GM18519 (cell line): Measurements from ENCODE around the gene TRNAU1AP.

Experiments used
- ATAC-seq: cut with Tn5 transposase; IDR thresholded peaks from one replicate; pipeline ENCODE4 v1.9.1; 2021; ENCODE audit warnings: mild to moderate bottlenecking, moderate library complexity; ENCODE audit not compliant: unreplicated experiment, low FRiP score

TRNAU1AP gene

DNA sequence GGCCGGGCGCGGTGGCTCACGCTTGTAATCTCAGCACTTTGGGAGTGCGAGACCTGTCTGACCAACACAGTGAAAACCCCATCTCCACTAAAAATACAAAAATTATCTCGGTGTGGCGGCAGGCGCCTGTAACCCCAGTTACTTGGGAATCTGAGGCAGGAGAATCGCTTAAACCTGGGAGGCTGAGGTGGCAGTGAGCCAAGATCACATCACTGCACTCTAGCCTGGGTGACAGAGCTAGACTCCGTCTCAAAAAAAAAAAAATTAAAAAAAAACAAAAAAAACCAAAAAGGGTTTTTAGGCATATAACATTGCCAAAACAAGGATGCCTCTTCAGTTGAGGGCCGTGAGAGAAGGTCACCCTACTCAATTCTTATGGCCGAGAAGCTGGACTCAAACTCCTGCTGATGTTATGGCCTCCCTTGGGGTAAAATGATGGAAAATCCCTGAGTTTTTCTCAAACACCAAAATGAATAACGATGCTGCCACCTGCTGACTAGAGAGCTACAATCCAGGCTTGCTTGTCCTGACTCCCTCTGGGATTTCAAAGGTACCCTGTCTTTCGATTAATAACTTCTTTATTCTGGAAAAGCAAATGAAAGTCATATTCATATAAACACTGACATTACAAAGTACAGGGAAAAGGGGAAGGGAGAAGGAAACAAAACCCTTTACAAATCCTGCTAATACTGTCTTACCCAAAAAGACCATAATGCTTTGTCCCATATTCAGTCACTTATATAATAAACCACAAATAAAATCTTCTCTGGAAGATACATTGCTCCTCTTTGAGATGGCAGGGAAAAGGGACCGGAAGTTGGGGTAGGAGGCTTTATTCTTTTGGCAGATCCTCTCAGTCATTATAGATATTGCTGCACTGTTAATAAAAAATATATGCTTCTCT, 49.9 kb downstream of the TRNAU1AP start:
- ATAC-seq = no peak

GRCh38 chr1:28604411-28604810, 51.5 kb downstream of the TRNAU1AP start:
- no peak for ATAC-seq

DNA sequence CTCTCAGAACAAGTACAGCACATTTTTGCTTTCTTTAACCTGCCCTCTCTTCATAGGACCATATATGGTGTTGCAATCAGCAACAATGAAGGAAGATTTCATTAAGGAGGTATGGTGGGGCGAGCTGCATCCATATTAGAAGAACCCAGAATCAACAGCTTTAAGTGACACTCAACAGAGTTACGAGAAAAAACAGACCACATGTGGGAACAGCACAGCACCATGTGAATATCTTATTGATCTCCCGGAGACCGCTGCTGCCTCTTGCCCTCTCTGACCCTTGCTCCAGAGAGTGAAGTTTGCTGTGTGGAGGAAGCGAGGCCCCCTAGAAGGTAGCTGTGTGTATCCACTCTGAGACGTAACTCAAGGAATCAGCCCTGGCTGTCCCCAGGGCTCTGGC, 52.1 kb downstream of the TRNAU1AP start:
- no peak for ATAC-seq

DNA sequence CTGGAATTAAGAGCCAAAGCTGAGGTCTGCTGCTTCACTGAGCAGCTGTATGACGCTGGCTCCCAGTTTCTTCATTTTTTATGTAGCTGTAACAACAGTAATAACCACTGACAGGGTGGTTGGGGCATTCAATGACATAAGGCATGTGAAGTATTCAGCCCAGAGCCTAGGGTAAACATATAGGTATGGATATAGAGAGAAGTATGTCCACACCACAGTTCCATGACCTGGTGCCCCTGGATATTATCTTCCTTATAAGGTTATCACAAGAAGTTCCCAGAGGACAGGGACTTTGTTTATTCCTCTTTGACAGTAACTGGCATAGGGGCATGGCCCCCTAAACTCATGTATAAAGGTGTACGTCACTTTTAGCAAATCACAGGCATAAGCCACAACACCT, 53.9 kb downstream of the TRNAU1AP start:
- no peak for ATAC-seq

- ATAC-seq = no peak
Observed at GRCh38 chr1:28613175-28613574, 60.3 kb downstream of the TRNAU1AP start.
